GM18868 (cell line): ENCODE results near the gene ARHGAP26.

Source experiments
- ATAC-seq: cut with Tn5 transposase; IDR thresholded peaks from one replicate; pipeline ENCODE4 v1.9.1; 2021; ENCODE audit warnings: mild to moderate bottlenecking, moderate library complexity; ENCODE audit not compliant: unreplicated experiment

The ARHGAP26 gene

DNA sequence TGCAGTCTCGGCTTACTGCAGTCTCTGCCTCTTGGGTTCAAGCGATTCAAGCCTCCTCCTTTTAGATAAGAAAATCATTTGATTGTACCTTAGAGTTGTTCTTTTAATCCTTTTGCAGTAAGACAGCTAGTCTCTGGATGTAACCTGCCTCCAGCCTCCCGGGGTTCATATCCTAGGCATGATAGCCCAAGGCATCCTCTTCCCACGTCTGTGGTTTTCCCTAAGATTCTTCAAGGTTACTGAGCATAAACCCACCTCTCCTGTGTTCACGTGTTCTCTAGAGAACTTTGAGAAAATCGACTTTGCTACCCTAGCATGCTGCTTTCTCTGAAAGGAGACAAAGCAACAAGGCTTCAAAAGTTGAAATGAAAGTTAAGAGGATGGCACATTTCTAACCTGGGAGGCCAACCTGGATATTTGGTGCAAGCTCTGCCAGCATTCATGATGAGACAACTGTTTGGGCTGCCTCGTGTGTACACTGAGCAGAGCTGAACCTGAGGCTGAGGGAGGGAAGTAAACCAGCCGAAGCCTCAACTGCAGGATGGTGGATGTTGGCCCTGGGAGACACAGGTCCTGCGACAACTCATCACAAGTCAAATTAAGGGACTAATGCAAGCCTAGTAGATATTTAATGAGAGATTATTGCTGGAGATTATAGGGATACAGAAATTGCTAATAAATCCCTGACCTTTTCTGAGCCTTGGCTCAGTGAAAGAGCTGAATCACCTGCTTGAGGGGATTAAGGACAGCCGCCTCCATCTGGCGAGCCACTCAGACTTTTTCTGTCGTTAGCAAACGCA lies 261.8 kb downstream of the ARHGAP26 start:
- no peak for ATAC-seq

DNA sequence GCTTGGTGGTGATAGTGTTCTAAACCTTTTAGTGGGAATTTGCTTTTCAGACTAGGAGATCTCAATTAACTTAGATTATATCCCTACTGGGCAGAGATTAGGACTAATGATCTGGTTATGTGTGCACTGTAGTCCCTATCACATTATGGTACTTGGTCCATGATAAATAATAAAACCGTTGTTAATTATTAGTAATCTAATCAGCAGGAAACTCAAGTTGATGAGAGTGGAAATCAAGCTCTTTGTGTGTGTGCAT lies 262.3 kb downstream of the ARHGAP26 start:
- ATAC-seq, result no peak

DNA sequence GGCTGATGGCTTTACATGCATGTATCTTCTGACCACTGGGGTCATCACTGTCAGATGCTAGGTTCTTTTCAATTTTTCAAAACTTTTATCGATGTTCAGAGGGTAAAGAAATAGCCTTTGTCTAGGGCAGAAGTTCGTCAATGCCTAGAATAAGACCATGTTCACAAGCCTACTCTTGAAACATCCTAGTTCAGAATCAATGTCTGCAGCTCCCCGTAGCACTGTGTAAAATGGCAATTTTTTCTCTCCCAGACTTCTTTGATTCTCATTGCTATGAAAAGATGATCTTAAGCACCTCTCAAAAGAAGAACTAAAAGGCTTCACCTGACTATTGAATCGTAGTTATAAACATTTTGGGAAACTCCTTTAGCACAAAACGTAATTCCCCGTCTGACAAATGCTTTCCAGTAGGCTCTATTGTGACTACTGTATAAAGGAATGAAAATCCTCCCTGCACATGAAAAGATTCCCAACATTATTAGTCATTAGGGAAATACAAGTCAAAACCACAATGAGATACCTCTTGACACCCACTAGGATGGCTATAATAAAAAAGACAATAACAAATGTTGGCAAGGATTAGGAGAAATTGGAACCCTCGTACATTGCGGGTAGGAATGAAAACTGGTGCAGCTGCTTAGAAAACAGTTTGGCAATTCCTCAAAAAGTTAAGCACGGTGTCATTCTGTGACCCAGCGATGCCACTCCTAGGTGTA lies 263.5 kb downstream of the ARHGAP26 start:
- no peak for ATAC-seq

DNA sequence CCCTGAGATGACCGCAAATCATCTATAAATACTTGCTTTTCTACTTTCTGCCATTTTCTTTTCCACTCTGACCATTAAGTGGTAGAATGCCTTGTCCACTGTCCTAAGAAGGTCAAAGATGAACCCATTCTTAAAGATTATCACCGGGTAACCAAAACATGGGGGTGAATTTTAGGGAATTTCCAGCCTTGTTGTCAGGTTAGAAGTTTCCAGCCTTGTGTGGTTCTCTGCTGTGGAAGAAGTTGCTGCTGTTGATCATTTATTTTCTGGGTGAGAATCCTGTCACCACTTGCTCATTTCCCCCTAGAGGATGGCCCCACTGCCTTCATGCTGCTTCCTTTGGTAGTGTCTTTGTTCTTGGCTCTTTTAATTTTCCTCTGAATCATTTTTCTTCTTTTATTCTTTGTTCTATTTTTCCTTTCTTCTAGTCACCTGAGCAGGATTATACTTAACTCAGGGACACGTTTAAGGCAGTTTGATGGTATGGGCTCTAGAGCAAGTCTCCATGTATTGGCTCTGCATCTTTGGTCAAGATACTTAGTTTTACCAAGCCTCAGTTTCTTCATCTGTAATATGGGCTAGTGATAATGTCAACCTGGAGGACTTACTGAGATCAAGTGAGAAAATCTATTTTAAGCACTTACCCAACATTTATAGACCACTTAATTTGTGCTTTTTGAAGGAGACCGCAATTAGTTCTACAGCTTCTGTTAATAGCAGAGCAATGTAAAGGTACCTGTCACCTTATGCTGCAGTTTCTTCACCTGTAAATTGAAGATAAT lies 266.2 kb downstream of the ARHGAP26 start:
- ATAC-seq, result no peak

DNA sequence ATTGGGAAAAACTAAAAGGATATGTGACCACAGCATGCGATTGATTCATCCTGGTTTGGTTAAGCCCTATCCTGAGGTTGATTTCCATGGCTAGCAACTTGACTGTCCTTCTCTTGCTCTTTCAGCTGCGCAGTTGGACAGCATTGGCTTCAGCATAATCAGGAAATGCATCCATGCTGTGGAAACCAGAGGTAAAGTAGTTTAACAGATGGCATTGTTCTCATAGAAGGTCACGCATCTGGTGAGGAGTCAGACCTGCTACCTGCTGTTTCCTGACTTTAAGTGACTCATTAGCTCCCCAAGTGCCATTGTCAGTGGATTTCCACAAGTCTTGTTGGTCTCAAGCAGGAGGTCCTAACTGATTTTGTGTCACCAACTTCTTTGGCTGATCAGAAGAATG lies 266.9 kb downstream of the ARHGAP26 start:
- ATAC-seq, result no peak

DNA sequence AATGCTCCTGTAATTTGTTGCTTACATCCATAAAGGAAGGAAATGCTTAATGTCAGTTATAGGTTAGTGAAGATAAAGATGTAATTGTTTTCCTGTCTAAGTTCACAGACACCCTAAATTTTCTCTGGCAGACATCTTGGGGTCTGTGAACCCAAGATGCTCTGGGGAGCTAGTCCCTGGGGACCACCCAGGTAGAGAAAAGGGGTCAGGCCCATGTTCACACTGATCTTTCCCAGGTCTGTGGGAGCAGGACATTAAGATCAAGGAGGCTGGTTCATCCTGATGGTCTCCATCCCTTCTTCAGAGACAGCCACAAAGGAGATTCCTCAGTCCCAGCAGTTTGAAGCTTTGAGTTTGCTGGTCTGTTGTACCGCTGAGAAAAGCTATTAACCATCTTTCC lies 267.5 kb downstream of the ARHGAP26 start:
- ATAC-seq, result no peak

DNA sequence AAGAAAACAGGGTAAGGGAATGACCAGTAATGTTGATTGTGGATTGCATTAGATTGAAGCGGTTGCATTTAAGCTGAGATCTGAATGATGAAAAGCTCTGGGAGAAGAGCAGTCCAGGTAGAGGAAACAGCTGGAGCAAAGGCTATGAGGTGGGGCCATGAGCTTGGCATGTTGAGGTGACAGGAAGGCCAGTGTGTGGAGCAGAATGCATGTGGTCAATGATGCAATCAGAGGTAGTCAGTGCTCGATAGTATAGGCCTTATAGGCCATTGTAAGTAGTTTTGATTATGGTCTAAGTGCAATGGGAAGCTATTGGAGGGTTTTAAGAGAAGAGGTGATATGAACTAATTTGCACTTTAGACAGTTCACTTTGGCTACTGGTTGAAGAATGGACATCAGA lies 270.4 kb downstream of the ARHGAP26 start:
- ATAC-seq, result no peak

DNA sequence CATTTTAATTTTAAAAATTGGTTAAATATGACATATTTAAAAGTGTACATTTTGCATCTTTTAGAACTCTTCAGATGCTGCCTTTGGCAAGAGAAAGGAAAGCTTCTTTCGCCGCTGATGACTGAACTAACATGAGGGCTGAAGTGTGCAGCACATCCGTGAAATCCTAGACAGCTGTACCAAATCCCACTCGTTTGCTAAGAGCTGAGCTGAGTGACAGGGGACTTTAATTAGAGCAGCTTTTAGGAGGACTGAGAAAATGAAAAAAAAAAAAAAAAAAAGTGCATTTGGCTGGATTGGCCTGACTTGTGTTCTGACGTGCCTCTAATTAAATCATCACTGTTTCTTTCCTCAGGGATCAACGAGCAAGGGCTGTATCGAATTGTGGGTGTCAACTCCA lies 271.3 kb downstream of the ARHGAP26 start:
- no peak for ATAC-seq

DNA sequence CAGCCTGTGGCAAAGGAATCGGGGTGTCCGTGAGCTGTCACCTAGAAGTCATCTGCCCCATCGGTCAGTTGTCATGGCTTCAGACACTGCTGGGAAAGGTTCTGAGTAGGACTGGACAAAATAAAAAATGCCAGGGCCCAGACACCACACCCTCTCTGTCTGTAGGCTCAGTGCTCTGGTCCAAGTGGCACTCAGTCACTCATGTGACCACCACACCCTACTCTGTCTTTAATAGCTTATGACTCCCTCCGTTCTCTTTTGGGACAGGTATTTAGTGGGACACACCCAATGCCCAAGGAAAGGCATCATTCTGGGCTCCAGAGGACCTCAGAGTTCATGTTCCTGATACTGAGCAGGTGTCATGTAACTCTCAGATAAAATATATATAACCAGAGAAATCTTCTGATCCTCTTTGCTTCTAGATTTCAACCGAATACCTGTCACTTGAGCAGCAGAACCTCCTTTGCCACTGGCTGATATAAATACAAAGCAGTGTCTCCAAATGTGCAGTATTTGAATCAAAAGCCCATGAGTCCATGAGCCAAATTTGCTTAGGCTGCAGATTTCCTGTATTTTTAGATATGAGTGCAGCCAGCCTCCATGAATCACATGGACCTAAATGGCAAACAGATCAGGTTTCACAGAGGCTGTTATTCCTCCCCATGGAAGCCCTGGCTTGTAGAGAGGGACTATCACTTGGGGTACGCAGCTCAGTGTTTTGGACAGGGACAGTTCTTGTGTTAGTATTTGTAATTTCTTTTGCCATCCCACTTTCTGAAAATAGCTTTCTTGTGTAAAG lies 272.0 kb downstream of the ARHGAP26 start:
- ATAC-seq, result no peak

DNA sequence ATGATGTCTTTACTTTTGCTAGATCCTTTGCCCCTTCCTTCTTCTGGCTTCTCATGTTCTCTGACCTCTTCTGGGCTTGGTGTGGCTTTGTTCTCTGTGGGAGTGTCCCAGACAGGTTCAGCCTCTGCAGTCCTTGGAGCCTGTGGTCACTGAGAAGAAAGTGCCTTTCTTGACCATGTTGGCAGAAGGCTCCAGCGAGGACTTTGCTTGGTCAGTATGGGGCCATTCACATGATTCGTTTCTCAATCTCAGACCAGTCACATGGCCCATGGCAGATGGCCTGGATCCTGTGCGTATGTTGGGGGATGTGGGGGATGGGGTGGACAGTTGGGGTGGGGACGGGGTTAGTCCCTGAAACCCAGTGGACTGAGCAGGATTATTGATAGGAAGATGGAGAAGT lies 274.1 kb downstream of the ARHGAP26 start:
- no peak for ATAC-seq

DNA sequence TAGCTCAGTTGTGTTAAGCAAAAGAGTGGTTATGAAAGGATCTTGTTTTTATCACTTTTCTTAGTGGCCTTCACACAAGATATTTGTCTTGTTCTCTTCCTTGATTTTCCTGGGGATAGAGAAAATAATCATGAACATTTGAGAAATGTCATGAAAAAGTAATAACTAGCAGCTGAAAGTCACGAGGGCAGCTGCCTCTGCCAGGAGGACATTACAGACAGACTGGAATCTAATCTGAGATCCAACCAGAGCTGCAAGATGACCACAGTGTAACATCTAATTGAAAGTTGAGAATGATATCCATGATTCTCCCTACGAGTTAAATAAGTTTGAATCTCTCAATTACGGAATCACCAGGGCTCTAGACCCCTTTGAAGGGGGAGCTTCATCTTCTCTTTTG lies 274.9 kb downstream of the ARHGAP26 start:
- ATAC-seq, result no peak

DNA sequence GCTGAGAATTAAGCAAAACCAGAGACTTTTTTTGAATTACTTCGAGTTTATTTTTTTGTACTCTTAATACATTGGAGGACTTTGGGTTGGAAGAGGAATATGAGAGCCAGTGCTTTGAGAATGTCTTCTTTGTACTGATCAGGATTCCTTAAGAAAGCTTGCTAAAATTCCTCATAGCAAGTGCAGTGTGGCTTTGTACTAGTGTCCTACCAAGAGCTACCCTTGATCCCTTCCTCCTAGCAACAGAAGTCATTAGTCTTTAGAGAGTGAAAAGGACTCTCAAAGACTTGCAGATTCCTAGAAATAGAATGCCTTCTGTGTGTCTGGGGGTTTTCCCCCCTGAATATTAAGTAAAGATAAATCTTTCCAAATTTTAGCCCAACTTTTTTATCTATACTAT lies 276.1 kb downstream of the ARHGAP26 start:
- ATAC-seq, result no peak

DNA sequence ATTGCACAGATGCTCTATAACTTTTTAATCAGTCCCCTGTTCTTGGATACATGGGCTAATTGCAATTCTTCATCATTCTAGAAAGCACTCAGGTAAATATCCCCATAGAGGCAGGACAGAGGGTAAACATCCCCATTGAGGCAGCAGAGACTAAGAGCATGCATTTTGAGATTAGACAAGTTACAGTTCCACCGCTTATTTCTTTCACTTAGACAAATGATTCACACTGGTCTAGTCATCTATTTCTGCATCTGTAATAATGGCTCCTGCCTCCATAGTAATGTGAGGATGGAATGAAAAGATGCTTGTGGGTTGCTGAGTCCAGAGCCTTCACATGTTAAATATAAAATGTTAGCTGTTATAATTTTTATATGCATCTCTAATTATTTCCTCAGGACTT lies 276.9 kb downstream of the ARHGAP26 start:
- ATAC-seq, result no peak

DNA sequence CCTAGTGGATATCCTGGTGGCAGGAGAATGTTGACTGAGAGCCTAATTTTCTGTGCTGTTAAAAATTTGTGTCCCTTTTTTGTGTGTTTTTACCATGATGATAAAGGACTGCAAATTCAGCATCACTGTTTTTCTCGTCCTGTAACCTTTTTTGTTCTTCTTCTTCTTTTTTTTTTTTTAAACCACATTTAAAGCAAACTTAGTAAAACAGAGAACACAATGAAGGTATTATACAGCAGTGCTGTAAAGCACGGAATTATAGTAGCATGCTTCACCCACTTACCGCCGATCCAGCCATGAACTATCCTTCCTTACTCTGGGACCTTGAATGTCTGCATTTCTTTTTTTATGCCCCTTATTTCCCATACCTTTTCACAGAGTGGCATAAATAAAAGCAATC lies 280.0 kb downstream of the ARHGAP26 start:
- ATAC-seq, result no peak

DNA sequence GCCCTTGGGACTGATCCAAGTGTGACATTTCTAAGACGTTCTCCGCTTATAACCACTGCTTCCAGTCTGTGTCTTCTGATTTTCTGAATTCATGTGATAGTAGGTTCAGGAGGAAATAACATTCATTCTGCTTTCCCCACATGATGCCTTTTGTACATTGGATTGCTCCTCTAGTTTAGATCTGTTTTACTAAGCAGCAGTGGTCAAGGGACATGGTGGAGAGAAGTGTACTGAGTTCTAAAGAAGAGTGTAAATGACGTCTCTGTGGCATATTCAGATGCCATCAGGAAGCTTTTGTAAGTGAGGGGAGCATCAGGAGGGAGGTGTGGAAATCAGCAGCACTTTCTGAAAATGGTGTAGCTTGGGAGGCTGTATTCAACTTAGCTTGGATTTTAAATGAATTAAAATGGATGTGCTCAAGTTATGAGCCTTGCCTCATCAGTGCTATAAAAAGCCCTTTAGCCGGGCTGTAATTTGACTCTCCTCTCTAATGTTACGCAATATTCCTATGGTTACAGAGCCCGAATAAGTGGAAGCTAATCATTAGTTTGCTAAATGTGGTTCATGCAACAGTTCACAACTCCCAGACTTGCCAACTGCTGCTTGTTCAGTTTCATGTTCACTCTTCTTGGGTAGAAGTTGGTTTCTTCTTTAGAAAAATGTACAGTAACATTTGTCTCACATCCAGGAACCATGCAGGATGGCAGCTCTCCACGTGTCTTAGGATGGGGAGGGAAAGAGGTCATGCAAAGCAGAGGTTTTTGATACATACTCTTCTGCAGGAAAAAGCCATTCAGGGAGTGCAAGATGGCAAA lies 281.3 kb downstream of the ARHGAP26 start:
- no peak for ATAC-seq

DNA sequence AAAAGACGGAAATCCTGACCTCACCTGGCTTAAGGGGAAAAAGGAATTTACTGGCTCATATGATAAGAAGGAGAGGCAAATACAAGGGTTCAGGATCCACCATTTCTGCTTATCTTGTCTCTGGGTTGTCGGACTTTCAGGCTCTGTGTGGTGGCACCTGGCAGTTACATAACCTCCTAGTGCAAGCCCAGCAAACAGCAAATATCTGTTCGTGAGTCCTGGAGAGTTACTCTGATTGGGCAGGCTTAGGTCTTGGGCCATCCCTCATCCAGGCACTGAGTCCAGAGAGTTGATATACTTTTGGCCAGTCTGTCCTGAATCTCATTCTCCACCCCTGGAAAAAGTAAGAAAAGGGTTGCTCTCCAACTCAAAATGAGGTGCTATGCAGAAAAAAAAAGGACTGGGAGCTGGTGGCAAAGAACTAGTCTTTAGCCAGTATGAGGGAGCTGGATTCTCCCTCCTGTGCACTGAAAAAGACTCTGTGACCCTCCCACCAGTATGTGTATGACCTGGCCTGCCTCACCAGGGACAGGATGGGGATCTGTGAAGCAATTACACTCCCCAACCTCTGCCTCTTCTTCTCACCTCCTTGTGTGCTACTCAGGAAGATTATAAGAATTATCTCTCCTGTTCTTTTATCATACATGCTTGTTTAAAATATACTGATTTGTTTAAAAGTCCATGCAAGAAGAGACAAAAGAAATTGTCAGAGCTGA lies 282.9 kb downstream of the ARHGAP26 start:
- ATAC-seq, result no peak

DNA sequence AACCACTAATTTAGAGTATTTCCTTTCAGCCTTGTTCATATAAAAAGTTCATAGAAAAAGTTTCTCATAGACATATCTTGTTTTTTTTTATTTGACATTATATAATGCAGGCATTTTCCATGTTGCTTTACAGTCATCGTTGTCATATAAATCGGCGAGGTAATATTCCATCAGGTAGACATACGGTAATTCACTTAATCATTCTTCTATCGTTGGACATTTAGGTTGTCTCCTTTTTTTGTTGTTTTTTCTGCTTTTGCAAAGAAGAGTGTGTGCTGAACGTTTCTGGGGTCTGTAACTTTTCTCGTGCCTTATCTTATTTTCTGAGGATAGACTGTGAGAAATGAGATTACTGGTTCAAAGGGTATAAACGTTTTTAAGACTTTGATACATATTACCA lies 283.6 kb downstream of the ARHGAP26 start:
- no peak for ATAC-seq

DNA sequence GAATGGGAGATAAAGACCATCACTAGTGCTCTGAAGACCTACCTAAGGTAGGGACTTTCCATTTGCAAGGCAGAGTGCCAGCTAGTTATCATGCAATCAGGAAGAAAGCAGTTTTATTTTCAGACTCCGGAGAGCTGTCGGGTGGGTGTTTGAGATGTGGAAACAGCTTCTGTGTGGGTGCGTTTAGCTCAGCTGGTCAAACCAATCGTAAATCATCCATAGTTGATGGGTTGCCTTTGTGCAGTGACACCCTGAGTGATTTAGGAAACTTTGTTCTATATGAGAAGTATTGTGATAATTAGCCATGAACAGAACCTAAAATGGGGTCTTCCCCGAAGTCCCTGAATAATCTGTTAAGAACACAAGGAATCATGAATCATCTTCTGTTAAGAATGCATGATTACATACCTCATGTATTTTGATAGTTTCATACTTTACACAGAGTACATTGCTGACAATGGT lies 284.3 kb downstream of the ARHGAP26 start:
- peak; percentile 51 for ATAC-seq

DNA sequence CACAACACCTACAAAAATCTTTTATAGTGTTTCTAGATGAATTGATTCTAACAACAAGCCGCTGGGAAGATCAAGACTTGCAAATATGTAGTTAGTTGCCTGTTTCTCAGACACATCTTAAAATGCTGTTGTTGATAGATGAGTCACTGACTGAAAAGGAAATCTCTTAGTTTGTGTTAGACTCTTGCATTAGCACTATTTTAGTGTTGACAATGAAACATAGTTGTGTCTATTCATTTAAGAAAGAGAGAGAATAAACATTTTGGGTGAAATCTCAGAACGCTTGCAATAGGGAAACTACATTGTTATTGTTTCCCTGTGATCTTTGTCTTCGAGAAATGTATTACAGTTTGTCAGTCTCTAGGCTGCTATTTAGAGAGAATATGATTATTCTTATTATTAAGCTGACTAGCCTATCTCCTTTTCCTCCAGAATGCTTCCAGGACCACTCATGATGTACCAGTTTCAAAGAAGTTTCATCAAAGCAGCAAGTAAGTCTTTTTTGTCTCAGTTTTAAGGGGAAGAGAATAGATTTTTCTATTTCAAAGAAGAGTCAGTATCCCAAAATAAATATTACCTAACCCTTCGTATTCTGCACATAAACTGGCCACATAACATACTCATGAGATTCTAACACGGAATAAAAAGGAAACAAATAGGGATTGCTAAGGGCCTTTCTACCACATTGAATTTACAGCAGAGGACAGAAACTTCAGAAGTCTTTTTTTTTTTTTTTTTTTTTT lies 285.6 kb downstream of the ARHGAP26 start:
- ATAC-seq, result no peak
